SK-MEL-5 (cell line): Measurements from ENCODE around the gene RPL3. TPM values are rescaled to one million over a fixed set of nuclear protein-coding genes. Genes with fewer than 3 reads are reported as not detected.
A peak's percentile ranks its signal among the peaks of the same experiment; 100 is the strongest.
"Not testable (repeated sequence)": the region's sequence is repeated elsewhere in the genome, so short reads cannot be mapped to it uniquely, and the experiment has no call there.

ENCODE experiments used
- DNase-seq: peaks from one replicate; pipeline ENCODE4 v3.0.0-alpha.2; 2016; ENCODE audit warnings: low read depth, low spot score
- in situ Hi-C: cut with HindIII; loops from 2 replicates; pipeline ENCODE4 v1.10.0; 2016; ENCODE audit warnings: low sequenced_read_pairs, high pct_unique_total_duplicates, low pct_unique_long_range_greater_than_20kb
- polyA plus RNA-seq, 2 experiments: library from polyadenylated mRNA; depleted of rRNA; stranded (reverse); fragments of >200 nt; gene quantifications; 2 replicates each; pipeline ENCODE4 v1.2.3, GENCODE V29; 2015
- total RNA-seq: library from RNA; depleted of rRNA; stranded (reverse); fragments of >200 nt; shearing (Covaris generic); gene quantifications from 2 replicates; pipeline ENCODE4 v1.2.3, GENCODE V29; 2014; rRNA removed

The RPL3 gene
- 3,161 and 3,465 TPM in 2 replicates for total RNA-seq
- polyA plus RNA-seq (2015; cell fraction: cytosol; rRNA removed), result 2,524 and 2,775 TPM in 2 replicates
- polyA plus RNA-seq (2015; cell fraction: nucleus; rRNA removed), result 2,385 and 2,432 TPM in 2 replicates

GRCh38 chr22:39319284-39320022 is at the start of gene RPL3:
Gene RPL3, minus strand, starts transcription at chr22:39319623. Its CDS starts 26 bp downstream, at chr22:39319597.
- in situ Hi-C loops, result no loop called here
- DNase-seq, result peak; percentile 100

GRCh38 chr22:39369186-39369585 is 49.8 kb upstream of the RPL3 start:
- no peak for DNase-seq
- in situ Hi-C loops, result no loop called here

DNA sequence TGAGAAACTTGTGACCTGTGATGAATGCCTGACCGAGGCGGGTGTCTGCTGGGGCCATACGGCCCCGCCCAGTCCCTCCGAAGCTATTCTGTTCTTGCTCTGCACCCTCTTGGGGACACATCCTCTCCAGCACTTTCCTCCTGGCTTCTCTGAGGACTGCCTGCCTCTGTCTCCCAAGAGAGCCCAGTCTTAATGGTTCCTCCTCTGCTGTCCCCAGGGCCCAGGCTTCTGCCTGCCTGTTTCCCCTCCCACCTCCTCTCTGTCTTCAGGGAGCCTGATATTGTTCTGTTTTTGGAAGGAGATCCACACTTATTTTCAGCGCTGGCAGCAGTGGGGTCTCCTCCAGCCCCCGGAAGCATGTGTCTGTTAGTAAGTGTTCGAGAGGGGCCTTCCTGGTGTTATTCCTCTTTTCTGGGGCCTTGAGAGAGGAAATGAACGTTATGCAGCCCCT is 49.1 kb upstream of the RPL3 start:
- in situ Hi-C loops, result no loop called here

DNA sequence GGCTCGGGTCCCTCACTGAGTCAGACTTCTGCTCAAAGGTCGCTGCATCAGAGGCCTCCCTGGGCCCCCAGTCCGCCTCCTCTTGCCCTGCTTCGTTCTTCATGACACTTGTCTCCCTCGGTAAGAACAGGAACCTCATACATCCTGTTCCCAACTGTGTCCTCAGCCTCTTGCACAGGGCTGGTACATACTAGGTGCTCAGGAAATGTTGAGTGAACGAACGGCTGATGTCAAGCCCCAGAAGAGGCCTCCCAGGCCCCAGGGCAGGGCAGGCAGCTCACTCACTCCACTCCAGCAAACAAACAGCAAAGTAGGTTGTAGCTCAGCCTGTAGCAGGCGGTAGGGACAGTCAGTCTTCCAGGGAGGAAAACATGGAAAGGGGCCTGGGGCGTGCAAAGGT is 47.6 kb upstream of the RPL3 start:
- in situ Hi-C loops, result no loop called here
- no peak for DNase-seq

More for the DNA sequence above, 49.1 kb upstream of the RPL3 start:
- no peak for DNase-seq

DNA sequence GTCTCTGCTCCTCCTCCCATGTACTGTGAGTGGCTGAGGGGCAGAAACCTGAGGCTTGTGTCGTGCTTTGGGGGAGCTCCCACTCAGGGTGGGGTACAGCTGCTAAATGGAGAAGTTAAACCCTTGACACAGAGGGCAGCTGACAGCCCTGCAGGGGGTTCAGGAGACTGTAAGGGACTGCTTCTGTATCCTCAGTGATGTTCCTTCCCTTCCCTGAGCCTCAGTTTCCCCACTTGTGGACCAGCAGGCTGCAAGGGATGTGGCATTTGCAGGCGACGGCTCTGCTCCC is 46.0 kb upstream of the RPL3 start:
- DNase-seq, result no peak
- in situ Hi-C loops, result no loop called here

DNA sequence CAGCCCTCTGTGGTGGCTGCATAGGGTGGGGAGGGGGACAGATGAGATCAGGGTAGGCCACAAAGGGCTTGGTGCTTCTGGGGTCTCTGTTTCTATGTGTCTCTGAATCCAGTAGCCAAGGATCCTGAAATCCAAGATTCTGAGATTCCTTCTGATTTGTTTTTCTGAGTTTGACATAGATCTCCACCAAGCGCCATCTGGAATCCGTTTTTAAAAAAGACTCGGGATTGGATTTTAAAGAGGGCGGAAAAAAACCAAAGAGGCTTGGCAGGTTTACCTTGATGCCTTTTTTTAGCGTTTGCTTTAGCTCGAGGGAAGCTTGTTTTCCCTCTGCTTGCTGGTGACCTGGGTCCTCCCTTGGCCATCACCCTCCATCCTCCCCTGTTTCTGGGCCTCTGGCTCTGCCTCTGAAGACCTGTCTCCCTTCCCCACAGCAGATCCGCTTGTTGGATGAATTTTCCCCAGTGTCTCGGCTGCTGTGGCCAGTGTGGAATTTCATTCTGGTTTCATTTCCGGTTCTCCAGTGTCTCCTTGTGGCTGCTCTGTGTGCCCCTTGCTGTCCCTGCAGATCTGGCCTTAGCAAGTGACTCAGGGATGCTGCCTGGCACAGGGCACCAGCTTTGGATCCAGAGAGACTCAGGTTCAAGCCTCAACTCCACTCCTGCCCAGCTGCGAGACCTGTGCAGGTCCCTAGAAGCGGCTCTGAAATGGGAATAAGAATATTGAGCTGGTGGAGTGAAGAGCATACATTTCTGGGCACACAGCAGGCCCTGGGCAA is 45.5 kb upstream of the RPL3 start:
- in situ Hi-C loops, result no loop called here
- DNase-seq, result peak; percentile 47

GRCh38 chr22:39363751-39364515 is 44.5 kb upstream of the RPL3 start:
- DNase-seq, result no peak
- in situ Hi-C loops, result no loop called here

DNA sequence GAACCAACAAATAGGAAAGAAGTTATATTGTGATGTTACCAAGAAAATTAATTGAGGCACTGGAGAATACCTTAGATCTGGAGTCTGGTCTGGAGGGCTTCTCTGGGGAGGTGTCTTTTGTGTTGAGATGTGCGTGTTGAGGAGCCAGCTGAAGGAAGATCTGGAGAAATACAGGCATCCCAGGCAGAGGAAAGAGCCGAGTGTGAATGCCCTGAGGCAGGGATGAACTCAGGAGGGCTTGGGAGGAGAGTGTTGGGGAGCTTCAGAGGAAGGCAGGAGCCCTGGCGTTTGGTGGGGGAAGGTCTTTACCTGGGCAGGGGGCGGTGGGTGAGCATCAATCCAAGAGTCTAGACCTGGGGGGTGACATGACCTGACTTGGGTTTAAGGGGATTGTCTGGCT is 43.5 kb upstream of the RPL3 start:
- in situ Hi-C loops, result no loop called here
- no peak for DNase-seq

- in situ Hi-C loops, result no loop called here
- no peak for DNase-seq
Observed at GRCh38 chr22:39362271-39362670, 42.8 kb upstream of the RPL3 start.

- in situ Hi-C loops, result no loop called here
Observed at GRCh38 chr22:39361496-39361895, 42.1 kb upstream of the RPL3 start.

GRCh38 chr22:39360674-39361413 is 41.4 kb upstream of the RPL3 start:
- DNase-seq, result no peak
- in situ Hi-C loops, result no loop called here

More at GRCh38 chr22:39361496-39361895, 42.1 kb upstream of the RPL3 start:
- DNase-seq, result no peak

DNA sequence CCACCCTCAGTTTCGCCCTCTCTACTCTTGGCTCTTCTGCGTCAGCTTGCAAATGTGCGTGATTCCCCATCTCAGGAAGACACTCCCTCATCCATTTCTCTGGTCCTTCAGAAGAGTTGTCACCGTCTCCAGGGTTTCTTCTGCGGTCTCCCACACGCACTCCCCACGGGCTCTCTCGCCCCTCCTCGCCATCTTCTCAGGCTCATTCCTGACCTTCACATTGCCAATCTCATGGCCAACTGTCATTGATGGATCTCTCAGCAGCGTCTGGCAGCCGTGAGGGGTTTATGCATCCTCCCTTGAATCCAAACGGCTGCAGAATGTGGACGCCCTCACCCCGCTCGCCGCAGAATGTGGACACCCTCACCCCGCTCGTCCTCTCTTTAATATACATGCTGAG is 40.8 kb upstream of the RPL3 start:
- in situ Hi-C loops, result no loop called here

DNA sequence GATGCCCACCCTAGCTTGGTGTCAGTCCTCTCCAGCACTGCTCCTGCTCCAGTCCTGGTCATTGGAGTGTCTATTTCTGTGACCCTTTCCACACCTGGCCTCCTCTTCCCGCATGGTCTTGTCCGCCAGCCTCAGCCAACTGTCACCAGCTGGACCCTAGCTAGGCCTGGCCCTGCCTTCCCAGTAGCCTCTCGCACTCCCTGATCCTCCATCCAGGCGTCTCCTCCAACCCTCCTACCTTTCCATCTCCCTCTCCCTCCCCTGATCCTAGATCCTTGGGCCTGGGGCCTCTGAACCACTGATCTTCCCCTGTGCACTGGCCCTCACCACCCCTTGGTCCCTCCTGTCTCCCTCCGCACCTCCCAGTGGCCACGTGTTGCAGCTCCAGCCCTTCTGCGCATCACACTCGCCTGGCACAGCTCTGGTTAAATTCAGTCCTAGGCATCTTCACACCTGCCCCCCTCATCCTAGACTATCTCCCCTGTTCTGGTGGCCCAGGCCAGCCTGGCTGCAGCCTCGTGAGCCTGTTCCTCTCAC is 40.3 kb upstream of the RPL3 start:
- no peak for DNase-seq
- in situ Hi-C loops, result no loop called here

More for the DNA sequence above, 40.8 kb upstream of the RPL3 start:
- no peak for DNase-seq

DNA sequence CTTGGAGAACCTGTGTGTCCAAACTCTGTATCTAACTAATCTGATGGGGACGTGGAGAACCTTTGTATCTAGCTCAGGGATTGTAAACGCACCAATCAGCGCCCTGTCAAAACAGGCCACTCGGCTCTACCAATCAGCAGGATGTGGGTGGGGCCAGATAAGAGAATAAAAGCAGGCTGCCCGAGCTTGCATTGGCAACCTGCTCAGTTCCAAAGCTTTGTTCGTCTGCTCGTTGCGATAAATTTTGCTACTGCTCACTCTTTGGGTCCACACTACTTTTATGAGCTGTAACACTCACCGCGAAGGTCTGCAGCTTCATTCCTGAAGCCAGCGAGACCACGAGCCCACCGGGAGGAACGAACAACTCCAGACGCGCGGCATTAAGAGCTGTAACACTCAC is 38.8 kb upstream of the RPL3 start:
- in situ Hi-C loops, DNase-seq: not testable (repeated sequence)

- DNase-seq, in situ Hi-C loops: not testable (repeated sequence)
Observed at GRCh38 chr22:39357110-39358108, 38.0 kb upstream of the RPL3 start.

GRCh38 chr22:39356464-39356863 is 37.0 kb upstream of the RPL3 start:
- no peak for DNase-seq
- in situ Hi-C loops, result no loop called here
